HG03520 (cell line): ENCODE data around the gene TTF1.
"Not testable (repeated sequence)": the region's sequence is repeated elsewhere in the genome, so short reads cannot be mapped to it uniquely, and the experiment has no call there.

Experiments
- ATAC-seq: cut with Tn5 transposase; IDR thresholded peaks from one replicate; pipeline ENCODE4 v1.9.1; 2021; ENCODE audit warnings: mild to moderate bottlenecking, moderate library complexity; ENCODE audit not compliant: unreplicated experiment

Gene TTF1

GRCh38 chr9:132414731-132415130 is 8.1 kb upstream of the TTF1 start:
- no peak for ATAC-seq

DNA sequence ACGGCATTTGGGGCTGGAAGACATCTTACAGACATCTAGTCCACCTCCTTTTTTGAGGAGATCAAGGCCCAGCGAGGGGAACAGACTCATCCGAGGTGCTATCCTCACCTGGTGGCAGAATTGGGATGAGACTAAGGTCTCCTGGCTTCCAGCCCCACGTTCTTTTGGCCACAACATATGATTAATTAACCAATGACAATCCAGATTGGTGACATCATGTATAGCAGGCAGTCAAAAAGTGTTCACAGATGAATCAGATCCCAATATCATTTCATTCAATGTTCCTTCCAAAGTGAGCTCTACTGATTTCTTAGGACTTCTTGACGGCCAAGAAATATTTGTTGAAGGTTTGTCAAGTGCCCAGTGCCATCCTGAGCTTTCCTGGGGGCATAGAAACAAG is 7.3 kb upstream of the TTF1 start:
- ATAC-seq = no peak

DNA sequence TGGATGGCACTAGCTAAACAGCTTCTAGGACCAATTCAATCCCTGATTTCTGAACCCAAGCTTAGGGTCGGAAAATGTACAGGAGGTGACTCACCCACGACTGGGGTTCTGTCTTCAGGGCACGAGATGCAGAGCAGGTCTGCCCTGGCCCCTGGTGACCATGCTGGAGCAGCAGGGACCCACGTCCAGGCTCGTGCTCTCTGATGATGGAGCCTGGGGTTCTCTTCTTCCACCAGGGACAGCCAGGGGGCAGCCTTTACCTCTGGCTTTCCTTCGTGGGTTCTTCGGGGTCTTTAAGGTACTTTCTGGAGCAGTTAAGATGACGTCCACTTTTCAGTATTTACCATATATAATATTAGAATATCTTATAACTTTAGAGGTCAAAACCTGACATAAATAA is 5.4 kb upstream of the TTF1 start:
- ATAC-seq = no peak

DNA sequence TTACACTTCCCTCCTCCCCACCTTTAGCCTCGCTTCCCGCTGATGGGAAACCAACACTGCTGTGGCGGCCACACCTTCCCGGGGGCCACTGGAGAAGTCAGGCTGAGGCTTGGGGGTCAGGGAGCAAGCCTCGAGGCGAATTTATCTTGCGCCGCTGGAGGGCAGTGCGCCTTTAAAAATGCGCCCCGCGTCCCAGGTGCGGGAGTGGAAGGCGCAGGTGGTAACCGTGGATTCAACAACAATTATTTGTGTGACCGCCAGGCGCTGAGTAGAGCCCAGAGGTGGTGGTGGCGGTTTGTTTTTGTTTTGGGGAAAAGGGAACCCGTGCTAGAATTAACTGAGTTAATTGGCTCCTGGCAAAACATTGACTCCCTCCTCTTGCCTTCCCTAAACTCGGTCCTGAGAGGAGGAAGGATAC is 4.5 kb upstream of the TTF1 start:
- no peak for ATAC-seq

DNA sequence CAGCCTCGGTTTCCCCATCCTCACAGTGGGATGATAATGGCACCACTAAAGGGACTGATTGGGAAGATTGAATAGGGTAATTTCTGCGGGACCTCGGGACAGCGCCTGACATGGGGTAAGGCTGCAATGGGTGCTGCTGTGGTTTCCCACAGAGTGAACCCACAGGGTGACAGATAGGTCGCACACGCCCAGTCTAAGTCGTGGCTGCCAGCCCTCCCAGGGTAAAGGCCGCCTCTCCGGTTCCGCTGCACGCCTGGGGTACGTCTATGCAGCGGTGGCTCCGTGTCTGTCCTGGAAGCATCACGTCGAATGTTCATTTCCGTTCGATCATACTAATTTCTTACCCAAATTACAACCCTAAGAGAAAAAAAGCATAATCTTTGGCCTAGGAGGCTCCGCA is 4.0 kb upstream of the TTF1 start:
- no peak for ATAC-seq

DNA sequence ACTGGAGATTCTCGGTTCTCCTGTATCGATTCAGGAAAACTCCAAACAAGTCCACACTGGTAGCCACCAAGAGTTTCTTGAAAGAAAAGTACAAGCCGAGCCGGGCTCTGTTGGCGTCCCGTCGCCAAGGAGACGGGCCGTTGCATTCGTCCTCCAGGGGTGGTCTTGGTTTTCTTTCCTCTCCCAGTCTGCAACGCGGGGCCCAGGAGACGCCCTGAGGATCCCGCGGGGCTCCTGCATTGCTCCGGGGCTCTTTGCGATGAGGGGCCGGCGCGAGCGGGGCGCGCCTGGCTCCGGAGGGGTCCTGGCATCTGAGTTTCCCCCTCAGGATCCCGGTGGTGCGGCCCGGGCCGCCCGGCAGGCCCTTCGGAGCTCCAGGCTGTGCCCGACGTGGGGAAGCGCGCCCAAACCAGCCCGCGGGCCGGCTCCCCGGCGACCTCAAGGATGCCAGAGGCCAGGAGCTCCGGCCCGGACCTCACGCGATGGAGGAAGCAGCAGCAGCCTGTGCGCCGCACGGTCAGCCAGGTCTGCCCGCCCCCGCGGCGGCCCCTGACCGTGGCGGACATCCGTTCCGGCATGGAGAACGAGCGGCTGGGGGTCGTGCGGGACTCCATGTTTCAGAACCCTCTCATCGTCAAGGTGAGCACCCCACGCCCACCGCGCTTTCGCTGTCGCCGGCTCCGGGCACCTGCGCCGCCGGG is 3.3 kb upstream of the TTF1 start, which contains the start of gene CFAP77:
Gene CFAP77, plus strand, starts transcription at position 384 of the 701 bp plus-strand sequence. Its CDS starts 61 bp downstream, at position 445.
- ATAC-seq = no peak

DNA sequence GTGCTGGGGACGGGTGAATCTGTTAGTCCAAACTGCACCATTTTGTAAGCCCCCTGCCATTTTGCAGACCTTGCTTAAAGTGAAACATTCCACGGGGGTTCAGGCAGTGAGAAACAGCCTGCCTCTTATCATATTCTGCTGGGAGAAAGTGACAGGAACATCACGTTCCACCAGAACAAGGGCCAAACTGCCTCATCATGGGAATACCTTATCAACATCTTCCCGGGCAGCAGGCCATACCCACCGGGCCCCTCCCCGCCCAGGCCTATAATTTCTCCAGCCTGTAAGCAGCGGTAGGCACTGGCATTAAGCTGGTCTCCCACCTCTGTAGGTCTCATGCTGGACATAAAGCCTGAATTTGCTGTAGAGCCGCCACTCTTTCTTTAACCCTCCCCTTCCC is 1.9 kb upstream of the TTF1 start:
- ATAC-seq = no peak

GRCh38 chr9:132407196-132407595 is 556 bp upstream of the TTF1 start:
- no peak for ATAC-seq

GRCh38 chr9:132404228-132404881 is 2.3 kb downstream of the TTF1 start:
- ATAC-seq = no peak

- ATAC-seq = no peak
Observed at GRCh38 chr9:132401824-132402223, 4.8 kb downstream of the TTF1 start.

DNA sequence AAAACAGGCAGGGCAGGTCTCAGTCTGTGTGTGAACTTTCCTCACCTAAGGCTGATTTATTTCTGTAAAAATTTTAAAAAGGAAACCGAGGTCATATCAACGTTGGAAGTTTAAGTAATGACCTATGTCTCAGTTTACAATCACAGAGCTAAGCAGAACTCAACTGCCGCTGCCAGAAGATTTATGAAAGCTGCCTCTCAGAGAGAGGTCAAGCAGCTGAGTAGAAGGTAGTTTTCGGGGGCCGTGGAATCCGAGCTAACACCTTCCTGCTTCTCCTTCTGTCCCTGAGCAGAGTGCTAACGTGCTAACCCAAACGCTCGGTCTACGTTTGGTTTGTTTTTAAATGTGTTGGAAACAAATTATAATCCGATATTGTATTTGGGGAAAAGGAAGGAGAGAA is 11.1 kb downstream of the TTF1 start:
- ATAC-seq = no peak

DNA sequence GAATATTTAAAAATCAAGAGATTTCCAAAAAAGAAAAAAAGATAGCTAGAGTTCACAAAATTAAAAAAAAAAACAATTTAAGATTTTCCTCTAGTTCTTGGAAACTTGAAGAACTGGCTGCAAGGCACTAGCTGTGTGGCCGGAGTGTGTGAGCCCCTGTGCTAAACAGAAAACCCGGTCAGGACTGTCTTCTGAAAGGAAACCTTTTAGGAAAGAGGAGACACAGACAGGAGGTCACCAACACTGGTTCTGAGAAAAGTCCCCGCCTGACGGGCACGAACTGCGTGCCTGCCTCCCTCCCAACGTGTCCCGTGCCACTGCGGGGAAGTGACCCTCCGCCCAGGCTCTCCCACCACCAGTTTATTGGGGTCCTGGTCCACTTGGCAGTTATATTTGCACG is 15.2 kb downstream of the TTF1 start:
- ATAC-seq = no peak

DNA sequence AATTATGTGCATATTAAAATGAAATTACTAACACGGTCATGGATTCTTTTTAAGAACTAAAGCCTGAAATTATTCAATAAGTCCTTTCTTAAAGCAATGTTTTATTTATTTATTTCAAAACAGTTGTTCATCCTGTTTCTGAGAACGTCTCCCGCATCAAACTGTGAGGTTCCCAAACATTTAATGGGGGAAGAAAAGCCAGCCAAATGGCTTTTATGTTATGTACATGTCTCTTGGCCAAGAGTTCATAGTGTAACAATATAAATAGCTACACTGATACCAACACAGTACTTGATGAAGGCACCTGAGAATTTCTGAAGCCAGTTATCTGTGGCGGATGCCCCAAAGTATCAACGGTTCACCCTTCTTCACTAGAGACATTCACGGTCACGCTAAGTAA is 15.7 kb downstream of the TTF1 start:
- ATAC-seq = no peak

DNA sequence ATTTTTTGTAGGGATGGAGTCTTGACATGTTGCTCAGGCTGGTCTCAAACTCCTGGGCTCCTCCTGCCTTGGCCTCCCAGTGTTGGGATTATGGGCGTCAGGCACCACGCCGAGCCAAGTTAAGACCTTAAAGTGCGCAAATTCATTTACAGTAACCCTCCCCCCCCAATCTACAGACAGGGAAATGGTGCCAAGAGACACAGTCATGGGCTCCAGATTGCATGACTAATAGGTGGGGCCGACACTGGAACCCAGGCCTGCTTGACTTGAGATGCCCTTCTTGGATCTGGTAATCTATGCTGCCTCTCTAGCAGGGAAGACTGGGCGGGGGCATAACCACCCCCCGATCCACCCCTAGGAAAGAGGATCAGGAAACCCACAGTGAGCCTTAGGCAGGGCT is 19.5 kb downstream of the TTF1 start:
- ATAC-seq = no peak

DNA sequence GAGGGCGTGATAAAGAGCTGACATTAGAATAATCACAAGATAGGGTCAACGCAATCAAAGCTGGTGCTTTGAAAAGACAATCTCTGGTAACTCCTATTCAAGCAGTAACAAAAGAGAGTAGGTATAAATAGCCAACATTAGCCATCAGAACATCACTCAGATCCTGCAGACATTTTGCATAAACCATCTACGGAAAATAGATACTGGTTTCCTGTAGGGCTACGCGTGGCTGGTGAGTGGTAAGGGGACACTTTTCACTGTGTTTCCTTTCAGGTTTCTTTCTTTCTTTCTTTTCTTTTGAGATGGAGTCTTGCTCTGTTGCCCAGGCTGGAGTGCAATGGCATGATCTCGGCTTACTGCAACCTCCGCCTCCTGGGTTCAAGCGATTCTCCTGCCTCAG is 22.3 kb downstream of the TTF1 start:
- peak; percentile 47 for ATAC-seq

- no peak for ATAC-seq
Observed at GRCh38 chr9:132383462-132383883, 23.2 kb downstream of the TTF1 start.

DNA sequence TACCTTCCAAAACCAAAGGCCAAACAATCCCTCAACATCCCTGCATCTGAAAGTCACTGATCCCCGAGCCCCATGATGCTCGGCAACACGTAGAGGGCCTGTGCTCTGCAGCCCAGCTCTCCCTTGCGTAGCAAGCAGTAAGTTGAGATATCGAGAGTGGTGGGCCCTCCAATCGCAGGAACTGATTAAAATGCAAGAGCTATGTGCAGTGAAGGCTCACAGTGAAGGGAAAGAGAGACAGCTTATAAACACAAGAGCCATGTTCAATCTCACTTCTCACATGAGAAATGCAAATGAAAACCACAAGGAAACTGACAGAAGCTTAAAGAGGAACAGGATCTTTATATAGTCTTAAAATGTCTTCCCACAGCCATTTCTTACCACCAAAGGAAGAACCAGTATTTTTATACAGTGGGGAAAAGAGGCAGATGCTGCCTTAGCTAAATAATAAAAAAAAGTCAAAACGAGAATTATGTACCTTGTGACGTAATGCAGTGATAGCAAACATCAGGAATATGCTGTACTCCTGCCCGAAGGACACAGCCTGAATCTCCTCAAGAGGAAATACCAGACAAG is 24.6 kb downstream of the TTF1 start:
- ATAC-seq = peak; percentile 55

DNA sequence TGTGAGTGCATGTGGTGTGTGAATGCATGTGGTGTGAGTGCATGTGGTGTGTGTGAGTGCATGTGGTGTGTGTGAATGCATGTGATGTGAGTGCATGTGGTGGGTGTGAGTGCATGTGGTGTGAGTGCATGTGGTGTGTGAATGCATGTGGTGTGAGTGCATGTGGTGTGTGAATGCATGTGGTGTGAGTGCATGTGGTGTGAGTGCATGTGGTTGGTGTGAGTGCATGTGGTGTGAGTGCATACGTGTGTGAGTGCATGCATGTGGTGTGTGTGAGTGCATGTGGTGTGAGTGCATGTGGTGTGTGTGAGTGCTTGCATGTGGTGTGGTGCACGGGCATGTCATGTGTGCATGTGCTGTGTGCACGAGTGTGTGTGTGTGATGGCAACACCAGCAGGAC is 28.2 kb downstream of the TTF1 start:
- not testable (repeated sequence) for ATAC-seq

GRCh38 chr9:132377769-132378168 is 28.9 kb downstream of the TTF1 start:
- ATAC-seq = not testable (repeated sequence)

DNA sequence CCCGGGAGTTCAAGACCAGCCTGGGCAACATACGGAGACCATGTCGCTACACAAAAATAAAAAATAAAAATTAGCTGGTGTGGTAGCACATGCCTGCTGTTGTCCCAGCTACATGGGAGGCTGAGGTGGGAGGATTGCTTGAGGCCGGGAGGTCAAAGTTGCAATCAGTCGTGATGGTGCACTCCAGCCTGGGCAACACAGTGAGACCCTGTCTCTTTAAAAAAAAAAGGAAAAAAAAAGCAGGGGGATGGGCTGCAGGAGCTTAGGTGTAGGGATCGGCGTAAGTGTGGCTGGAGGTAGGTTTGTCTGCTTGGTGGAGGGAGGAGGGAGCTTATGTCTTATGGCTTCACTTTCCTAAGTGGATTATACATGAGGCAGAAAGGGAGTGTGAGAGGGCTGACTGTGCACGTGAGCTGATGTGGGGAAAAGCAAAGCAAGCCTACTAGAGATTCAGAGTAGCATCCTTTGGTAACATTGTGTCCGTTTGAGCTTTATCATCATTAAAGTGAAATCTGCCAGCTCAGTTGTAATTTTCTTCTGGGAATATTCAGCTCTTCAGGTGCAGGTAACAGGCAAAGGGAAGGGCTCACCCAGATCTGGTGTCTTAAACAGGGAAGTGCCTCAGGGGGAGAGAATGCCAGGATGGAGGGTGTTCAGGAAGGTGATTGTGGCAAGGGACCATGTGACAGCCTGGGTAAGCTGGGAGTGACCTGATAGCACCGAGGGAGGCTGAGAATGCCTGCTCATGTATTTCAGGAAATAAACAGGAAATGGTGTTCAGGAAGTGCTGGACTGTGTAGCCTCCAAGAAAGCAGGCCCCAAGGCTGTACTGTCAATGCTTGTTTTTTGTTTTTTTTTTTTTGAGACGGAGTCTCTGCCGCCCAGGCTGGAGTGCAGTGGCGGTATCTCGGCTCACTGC is 34.2 kb downstream of the TTF1 start:
- no peak for ATAC-seq

DNA sequence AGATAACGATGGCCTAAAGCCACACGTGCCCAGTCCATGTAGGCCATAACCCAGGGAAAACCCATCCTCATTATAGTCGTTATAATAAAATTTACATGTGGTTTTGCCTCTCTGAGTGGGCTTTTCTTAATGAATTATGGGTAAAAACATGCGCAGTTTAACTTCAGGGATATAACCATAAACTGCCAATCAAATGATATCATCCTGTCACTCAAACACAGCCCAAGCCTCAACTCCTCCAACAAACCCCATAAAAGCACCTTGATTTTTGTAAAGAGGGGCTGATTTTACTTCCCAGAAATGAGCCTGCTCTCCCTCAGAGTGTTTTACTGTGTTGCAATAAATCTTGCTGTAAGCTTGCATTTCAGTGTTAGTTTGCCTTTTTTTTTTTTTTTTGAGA is 36.0 kb downstream of the TTF1 start:
- no peak for ATAC-seq
